GM19395 (cell line): ENCODE measurements around the gene SFPQ.
"Not testable (repeated sequence)": the region's sequence is repeated elsewhere in the genome, so short reads cannot be mapped to it uniquely, and the experiment has no call there.

Experiments
- ATAC-seq: cut with Tn5 transposase; IDR thresholded peaks from one replicate; pipeline ENCODE4 v1.9.1; 2021; ENCODE audit warnings: mild to moderate bottlenecking, moderate library complexity; ENCODE audit not compliant: unreplicated experiment

SFPQ gene

DNA sequence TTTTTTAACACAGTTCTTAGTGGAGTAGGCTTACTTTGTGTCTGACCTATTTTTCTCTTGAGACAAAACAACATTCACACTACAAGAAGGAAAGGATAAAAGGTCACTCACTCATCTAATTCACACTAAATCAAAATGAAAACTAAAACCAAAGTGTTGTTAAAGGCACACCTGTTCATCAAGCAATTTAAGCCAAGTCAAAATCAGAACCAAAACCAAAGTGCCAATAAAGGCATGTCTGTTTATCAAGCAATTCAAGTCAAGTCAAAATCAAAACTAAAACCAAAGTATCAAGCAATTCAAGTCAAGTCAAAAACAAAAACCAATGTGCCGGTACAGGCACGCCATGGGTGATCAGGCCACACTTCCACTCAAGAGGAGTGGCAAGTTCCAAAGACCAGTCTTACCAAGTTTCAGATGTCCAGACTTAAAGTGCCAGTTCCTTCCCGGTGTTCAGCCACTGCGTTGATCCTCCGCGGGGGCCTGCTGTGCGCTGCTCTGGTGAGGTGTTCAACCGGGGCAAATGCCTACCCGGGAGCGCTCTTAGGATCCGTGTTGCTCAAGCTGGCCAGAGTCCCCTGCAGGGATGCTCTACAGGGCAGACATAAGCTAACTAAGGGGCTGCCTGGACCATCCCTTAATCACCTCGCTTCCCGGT is 46.9 kb downstream of the SFPQ start:
- ATAC-seq, result not testable (repeated sequence)

DNA sequence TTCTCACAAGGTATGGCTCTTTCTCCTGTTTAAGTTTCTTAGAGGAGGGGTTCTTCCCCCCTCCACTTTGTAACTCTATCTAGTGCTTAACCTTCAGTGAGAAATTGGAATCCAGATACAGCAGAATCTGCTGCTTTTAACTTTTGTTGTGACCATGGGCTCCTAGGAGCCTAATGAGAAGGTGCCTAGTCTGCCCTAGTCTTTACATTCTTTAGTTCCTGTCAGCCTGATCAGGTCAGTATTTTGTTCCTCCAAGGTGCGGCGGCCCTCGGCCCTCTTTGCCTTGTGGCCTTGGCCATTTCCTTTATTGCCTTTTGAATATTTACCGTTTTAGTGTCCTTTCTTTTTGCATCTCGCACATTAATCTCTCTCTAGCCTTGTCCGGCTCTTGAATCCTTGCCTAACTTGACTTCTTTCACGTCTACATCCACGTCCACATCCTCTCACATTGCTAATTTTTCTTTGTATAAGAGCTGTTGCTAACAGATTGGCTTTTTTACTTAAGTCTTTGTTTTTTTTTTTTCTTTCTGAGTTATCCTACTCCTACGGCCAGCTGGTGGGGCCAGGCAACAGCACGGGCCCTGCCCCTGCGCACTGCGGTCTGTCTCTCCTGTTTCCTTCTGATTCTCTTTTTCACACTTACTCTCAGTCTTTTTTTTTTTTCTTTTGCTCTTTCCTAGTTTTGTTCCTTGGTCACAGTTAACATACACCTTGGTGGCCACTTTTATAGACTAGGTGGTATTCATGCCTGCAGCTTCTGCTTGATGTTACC is 49.0 kb downstream of the SFPQ start:
- no peak for ATAC-seq

DNA sequence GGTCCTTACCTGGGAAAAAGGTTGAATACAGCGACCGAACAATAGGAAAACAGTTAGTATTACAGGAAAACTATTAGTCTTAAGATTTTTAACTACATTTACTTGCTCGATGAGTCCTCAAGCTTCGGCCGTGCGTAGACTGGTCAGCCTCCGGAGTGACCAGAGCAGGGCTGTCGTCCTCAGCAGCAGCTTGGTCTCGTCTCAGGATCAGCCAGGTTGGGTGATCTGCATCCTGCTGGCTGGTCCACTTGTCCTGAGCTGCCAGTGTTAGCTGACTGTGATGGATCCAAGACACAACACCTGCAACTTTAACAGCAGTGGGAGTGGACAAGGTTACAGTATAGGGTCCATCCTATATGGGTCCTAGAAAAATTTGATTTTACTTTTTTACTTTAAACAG is 50.2 kb downstream of the SFPQ start:
- not testable (repeated sequence) for ATAC-seq

DNA sequence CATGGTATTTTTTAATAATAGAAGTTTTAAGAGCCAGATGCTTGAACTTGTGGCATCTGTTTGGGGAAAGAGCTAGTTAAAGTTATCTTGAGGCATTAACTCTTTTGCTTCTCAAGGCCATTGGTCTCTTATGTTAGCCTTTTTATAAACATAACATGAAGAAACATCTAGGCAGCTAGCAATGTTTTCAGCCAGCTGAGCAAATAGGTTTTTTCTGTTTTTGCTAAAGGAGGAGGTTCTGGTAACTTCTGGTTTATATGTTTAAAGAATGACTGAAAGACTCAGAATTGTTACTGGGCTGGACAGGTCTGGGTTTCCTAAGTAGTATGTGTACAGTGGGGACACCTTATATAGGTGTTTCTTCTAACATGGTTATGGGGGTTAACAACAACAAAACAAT is 50.7 kb downstream of the SFPQ start:
- ATAC-seq, result not testable (repeated sequence)

DNA sequence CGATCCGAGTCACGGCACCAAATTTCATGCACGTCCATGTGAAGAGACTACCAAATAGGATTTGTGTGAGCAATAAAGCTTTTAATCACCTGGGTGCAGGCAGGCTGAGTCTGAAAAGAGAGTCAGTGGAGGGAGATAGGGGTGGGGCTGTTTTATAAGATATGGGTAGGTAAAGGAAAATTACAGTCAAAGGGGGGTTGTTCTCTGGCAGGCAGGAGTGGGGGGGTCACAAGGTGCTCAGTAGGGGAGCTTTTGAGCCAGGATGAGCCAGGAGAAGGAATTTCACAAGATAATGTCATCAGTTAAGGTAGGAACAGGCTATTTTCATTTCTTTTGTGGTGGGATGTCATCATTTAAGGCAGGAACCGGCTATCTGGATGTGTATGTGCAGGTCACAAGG is 55.4 kb downstream of the SFPQ start:
- not testable (repeated sequence) for ATAC-seq

DNA sequence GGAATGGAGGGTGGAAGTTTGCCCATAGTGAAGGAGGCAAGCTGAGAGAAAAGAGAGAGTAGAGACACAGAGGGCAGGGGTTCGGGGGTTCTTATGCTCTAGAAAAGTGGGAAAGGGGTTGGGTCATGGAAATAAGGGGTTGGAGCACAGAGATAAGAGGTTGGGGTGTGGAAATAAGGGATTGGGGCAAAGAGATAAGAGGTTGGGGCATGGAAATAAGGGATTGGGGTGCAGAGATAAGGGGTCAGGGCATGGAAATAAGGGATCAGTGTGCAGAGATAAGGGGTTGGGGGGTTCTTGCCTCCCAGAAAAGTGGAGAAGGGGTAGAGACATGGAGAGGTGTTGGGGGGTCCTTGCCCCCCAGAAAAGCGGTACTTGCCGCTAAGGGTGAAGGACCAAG is 56.2 kb downstream of the SFPQ start:
- ATAC-seq, result no peak
